Body of pancreas (tissue), 4 donors: Measurements from ENCODE around the gene PDCD7.

ENCODE experiments used
- POLR2A ChIP-seq, 3 donors: fragments of 450-650 bp; IDR thresholded peaks; one replicate each; pipeline ENCODE4 v1.6.1; 2016; ENCODE audit warnings: antibody characterized with exemption in 3 of 3, mild to moderate bottlenecking in 2 of 3
- TF ChIP-seq, protein P1 (sequence below), 7 experiments: fragments of 450-650 bp in 4 of 7; fragments of 200-600 bp in 3 of 7; sonication (generic) in 3 of 7; IDR thresholded peaks; one replicate each; pipeline ENCODE4 v1.5.1; 2016 to 2019; ENCODE audit warnings: antibody characterized with exemption in 7 of 7

GRCh38 chr15:65177901-65178300 is 44.3 kb upstream of the PDCD7 start:
- TF ChIP-seq, protein P1, sequence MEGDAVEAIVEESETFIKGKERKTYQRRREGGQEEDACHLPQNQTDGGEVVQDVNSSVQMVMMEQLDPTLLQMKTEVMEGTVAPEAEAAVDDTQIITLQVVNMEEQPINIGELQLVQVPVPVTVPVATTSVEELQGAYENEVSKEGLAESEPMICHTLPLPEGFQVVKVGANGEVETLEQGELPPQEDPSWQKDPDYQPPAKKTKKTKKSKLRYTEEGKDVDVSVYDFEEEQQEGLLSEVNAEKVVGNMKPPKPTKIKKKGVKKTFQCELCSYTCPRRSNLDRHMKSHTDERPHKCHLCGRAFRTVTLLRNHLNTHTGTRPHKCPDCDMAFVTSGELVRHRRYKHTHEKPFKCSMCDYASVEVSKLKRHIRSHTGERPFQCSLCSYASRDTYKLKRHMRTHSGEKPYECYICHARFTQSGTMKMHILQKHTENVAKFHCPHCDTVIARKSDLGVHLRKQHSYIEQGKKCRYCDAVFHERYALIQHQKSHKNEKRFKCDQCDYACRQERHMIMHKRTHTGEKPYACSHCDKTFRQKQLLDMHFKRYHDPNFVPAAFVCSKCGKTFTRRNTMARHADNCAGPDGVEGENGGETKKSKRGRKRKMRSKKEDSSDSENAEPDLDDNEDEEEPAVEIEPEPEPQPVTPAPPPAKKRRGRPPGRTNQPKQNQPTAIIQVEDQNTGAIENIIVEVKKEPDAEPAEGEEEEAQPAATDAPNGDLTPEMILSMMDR (IDR thresholded peaks at IDR 0.05), result no peak
- no peak for TF ChIP-seq POLR2A (IDR thresholded peaks at IDR 0.05)
